ENCODE measurements around the gene SPO11. TPM values are rescaled to one million over a fixed set of nuclear protein-coding genes. Genes with fewer than 3 reads are reported as not detected.

SPO11 gene
- total RNA-seq, 1 donor from 2014 or later: not detected

GRCh38 chr20:57351042-57351783 lies 21.6 kb downstream of the SPO11 start, which contains the start of gene RAE1:
Gene RAE1, plus strand, starts transcription at chr20:57351255. Its CDS starts 2,784 bp downstream, at chr20:57354039.
- H3K9me3 Mint-ChIP-seq: no peaks in the 10 kb centered on the region
- TF ChIP-seq CTCF (conservative IDR thresholded peaks at IDR 0.05): no peak
- H3K27ac Mint-ChIP-seq: peak within 1 kb of the TSS; percentile 86
- no peaks in the 10 kb centered on the region for H3K27me3 Mint-ChIP-seq
- DNase-seq (ENCODE audit: extremely low spot score, unreplicated experiment): peak; percentile 89
- H3K4me3 Mint-ChIP-seq: peak within 1 kb of the TSS; percentile 95
- peaks cover 9% of the 10 kb centered on the region for H3K36me3 Mint-ChIP-seq
- H3K4me1 Mint-ChIP-seq (ENCODE audit: unreplicated experiment): peaks cover 16% of the 10 kb centered on the region

GRCh38 chr20:57352305-57352704 lies 22.7 kb downstream of the SPO11 start:
- Mint-ChIP-seq H3K27ac (no peak overlapping the region), H3K27me3 (no peaks in the 10 kb centered on the region)

GRCh38 chr20:57353351-57353750 lies 23.7 kb downstream of the SPO11 start:
- Mint-ChIP-seq H3K4me1 (ENCODE audit: unreplicated experiment) (peaks cover 16% of the 10 kb centered on the region), H3K9me3 (no peaks in the 10 kb centered on the region), H3K27ac (no peak overlapping the region), H3K36me3 (peaks cover 12% of the 10 kb centered on the region), H3K4me3 (peak overlapping the region; percentile 69), H3K27me3 (no peaks in the 10 kb centered on the region)
- TF ChIP-seq CTCF (conservative IDR thresholded peaks at IDR 0.05): no peak
- DNase-seq (ENCODE audit: extremely low spot score, unreplicated experiment): no peak

More at GRCh38 chr20:57352305-57352704, 22.7 kb downstream of the SPO11 start:
- H3K36me3 Mint-ChIP-seq: peaks cover 12% of the 10 kb centered on the region
- no peak for DNase-seq (ENCODE audit: extremely low spot score, unreplicated experiment)
- no peaks in the 10 kb centered on the region for H3K9me3 Mint-ChIP-seq
- H3K4me1 Mint-ChIP-seq (ENCODE audit: unreplicated experiment): peaks cover 16% of the 10 kb centered on the region
- TF ChIP-seq CTCF (conservative IDR thresholded peaks at IDR 0.05): no peak
- H3K4me3 Mint-ChIP-seq: peak overlapping the region; percentile 95

GRCh38 chr20:57361517-57361916 lies 31.9 kb downstream of the SPO11 start:
- DNase-seq (ENCODE audit: extremely low spot score, unreplicated experiment): no peak
- Mint-ChIP-seq H3K27ac (no peak overlapping the region), H3K4me3 (no peak overlapping the region)

GRCh38 chr20:57364451-57364850 lies 34.8 kb downstream of the SPO11 start:
- Mint-ChIP-seq H3K36me3 (peaks cover 16% of the 10 kb centered on the region), H3K4me3 (no peak overlapping the region), H3K4me1 (ENCODE audit: unreplicated experiment) (no peaks in the 10 kb centered on the region), H3K27ac (no peak overlapping the region), H3K9me3 (no peaks in the 10 kb centered on the region), H3K27me3 (no peaks in the 10 kb centered on the region)
- TF ChIP-seq CTCF (conservative IDR thresholded peaks at IDR 0.05): no peak
- DNase-seq (ENCODE audit: extremely low spot score, unreplicated experiment): no peak

More at GRCh38 chr20:57361517-57361916, 31.9 kb downstream of the SPO11 start:
- no peaks in the 10 kb centered on the region for H3K27me3 Mint-ChIP-seq
- no peak for TF ChIP-seq CTCF (conservative IDR thresholded peaks at IDR 0.05)
- peaks cover 17% of the 10 kb centered on the region for H3K36me3 Mint-ChIP-seq
- H3K9me3 Mint-ChIP-seq: no peaks in the 10 kb centered on the region
- no peaks in the 10 kb centered on the region for H3K4me1 Mint-ChIP-seq (ENCODE audit: unreplicated experiment)

All from type B pancreatic cell (in vitro differentiated cells).